GM18505 (cell line): ENCODE data around the gene TSPAN33.
"Not testable (repeated sequence)": the region's sequence is repeated elsewhere in the genome, so short reads cannot be mapped to it uniquely, and the experiment has no call there.

Experiments used
- ATAC-seq: cut with Tn5 transposase; IDR thresholded peaks from one replicate; pipeline ENCODE4 v1.9.1; 2021; ENCODE audit not compliant: unreplicated experiment
- POLR2A ChIP-seq: IDR thresholded peaks from 4 replicates; pipeline ENCODE4 v1.6.1; 2011; ENCODE audit warnings: borderline replicate concordance; ENCODE audit not compliant: insufficient read depth, insufficient read length; ENCODE audit errors: extremely low read depth

The TSPAN33 gene, protein sequence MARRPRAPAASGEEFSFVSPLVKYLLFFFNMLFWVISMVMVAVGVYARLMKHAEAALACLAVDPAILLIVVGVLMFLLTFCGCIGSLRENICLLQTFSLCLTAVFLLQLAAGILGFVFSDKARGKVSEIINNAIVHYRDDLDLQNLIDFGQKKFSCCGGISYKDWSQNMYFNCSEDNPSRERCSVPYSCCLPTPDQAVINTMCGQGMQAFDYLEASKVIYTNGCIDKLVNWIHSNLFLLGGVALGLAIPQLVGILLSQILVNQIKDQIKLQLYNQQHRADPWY

GRCh38 chr7:129144095-129144833 lies at the start of gene TSPAN33:
TSS of gene TSPAN33 (plus strand) at chr7:129144707. CDS start at chr7:129144981, 274 bp downstream.
- peak; percentile 68 for ATAC-seq
- peak; percentile 52 for TF ChIP-seq POLR2A

GRCh38 chr7:129095258-129095657 lies 49.2 kb upstream of the TSPAN33 start:
- ATAC-seq = no peak
- TF ChIP-seq POLR2A = no peak

- no peak for TF ChIP-seq POLR2A
- no peak for ATAC-seq
Observed at GRCh38 chr7:129098409-129099084, 46.0 kb upstream of the TSPAN33 start.

- no peak for ATAC-seq
- no peak for TF ChIP-seq POLR2A
Observed at GRCh38 chr7:129100827-129101166, 43.7 kb upstream of the TSPAN33 start.

DNA sequence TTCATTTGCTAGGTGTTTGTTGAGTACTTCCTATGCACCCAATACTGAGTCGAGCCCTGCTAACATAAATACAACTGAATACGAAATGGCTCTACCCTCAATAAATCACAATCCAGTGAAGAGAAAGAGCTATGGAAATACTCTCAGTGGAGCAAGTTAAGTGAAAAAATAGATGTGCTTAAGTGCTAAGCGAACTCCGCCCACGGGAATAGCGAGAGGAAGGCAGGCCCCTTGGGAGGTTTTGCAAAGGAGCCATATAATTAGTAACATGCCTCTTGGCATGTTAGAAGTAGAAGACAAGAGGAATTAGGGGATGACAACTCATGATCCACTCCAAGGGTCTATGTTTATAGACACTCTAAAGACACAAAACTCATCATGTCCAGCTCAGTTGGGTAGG lies 42.8 kb upstream of the TSPAN33 start:
- ATAC-seq = no peak
- TF ChIP-seq POLR2A = no peak

GRCh38 chr7:129103561-129104324 lies 40.8 kb upstream of the TSPAN33 start:
- ATAC-seq = no peak
- TF ChIP-seq POLR2A = no peak

DNA sequence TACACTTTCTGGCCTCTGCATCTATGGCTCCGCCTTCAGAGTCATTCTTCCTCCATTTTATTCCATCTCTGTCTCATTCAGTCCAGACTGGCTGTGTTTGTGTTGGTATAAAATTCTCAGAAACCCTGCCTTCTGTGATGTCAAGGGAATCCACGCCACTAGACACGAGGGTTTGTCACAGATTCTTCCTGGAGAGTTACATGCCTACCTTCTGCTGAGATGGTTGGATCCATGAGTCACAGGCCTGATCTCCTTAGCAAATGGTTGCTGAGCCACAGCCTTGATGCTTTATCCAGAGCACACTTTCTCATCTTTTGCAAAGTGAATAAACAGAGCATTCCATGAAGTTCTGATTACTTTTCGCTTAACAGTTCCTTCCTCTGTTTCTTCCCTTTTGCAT lies 35.9 kb upstream of the TSPAN33 start:
- TF ChIP-seq POLR2A = no peak
- ATAC-seq = no peak

DNA sequence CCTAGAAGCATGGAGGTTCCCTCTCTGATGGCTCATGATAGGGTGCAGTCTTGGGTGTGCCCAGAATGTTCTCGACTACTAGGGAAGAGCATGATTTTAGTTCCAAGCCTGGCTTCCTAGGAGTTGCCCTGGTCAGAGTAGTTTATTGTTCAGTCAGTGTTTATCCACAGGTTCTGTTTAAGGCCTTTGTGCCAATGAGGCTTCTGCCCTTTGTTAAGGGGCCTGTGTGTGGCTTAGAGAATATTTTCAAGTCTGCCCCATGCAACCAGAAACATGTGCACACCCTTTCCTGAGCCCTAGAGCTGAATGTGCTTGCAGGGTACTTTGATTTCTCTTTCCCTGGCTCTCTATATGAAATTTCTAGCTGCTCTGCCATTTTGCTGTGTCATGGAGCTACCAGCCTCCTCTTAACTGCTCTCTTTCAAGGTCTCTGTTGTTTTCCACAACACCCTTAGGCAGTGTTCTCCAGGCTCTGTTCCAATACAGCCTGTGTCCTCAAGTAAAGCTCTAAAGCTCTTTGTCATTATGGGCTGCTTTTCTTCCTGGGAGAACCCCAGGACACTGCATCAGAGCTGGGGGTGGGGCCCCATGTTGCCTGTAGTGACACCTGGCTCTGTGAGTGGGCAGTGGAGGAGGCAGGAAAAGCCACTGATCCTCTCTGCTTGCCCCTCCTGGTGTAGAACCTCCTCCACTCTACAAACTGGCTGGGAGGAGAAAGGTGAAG lies 34.1 kb upstream of the TSPAN33 start:
- ATAC-seq = no peak
- TF ChIP-seq POLR2A = no peak

DNA sequence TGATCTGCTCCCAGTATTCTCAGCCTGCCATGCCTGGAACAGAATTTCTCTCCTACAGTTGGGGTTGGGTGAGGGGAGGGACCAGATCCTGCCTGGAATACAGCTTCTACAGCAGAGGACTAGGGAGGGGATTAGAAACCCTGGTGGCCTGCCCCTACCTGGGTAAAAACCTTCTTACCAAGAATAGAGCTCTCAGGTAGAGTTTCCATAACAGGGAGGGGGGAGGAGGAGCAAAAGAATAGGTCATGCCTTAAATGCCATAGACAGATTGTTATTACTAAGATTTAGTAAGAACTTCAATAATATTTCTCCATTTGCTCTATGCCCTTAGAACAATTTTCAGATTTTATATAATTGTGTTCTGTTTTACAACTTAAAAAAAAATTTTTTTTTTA lies 33.5 kb upstream of the TSPAN33 start:
- ATAC-seq = no peak
- no peak for TF ChIP-seq POLR2A

- TF ChIP-seq POLR2A = no peak
- no peak for ATAC-seq
Observed at GRCh38 chr7:129115676-129116075, 28.8 kb upstream of the TSPAN33 start.

GRCh38 chr7:129118182-129118581 lies 26.3 kb upstream of the TSPAN33 start:
- no peak for TF ChIP-seq POLR2A
- ATAC-seq = no peak

DNA sequence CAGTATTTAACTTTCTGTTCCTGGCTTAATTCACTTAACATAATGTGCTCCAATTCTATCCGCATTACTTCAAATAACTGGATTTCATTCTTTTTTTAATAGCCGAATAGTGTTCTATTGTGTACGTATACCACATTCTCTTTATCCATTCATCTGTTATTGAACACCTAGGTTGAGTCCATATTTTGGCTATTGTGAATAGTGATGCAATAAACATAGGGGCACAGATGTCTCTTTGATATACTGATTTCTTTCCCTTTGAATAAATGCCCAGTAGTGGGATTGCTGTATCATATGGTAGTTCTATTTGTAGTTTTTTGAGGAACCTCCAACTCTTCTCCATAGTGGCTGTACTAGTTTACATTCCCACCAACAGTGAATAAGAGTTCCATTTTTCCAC lies 25.5 kb upstream of the TSPAN33 start:
- TF ChIP-seq POLR2A = no peak
- ATAC-seq = no peak

DNA sequence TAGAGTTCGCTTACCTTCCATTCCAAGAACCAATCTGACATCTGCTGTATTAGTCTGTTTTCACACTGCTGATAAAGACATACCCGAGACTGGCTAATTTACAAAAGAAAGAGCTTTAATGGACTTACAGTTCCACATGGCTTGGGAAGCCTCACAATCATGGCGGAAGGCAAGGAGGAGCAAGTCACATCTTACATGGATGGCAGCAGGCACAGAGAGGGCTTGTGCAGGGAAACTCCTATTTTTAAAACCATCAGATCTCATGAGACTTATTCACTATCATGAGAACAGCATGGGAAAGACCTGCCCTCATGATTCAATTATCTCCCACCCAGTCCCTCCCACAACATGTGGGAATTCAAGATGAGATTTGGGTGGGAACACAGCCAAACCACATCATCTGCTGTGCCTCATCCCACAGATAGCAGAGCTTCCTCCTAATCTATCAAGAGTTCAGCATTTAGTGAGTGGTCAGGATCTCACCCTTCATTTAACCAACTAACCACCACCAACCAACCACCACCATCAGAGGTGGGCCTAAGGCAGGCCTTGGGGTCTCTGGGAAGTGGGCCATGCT lies 22.9 kb upstream of the TSPAN33 start:
- ATAC-seq = not testable (repeated sequence)
